ENCODE data around the gene A4GALT. TPM values are rescaled to one million over a fixed set of nuclear protein-coding genes. Genes with fewer than 3 reads are reported as not detected.

Gene A4GALT
- total RNA-seq, 1 donor = 0.10 TPM

DNA sequence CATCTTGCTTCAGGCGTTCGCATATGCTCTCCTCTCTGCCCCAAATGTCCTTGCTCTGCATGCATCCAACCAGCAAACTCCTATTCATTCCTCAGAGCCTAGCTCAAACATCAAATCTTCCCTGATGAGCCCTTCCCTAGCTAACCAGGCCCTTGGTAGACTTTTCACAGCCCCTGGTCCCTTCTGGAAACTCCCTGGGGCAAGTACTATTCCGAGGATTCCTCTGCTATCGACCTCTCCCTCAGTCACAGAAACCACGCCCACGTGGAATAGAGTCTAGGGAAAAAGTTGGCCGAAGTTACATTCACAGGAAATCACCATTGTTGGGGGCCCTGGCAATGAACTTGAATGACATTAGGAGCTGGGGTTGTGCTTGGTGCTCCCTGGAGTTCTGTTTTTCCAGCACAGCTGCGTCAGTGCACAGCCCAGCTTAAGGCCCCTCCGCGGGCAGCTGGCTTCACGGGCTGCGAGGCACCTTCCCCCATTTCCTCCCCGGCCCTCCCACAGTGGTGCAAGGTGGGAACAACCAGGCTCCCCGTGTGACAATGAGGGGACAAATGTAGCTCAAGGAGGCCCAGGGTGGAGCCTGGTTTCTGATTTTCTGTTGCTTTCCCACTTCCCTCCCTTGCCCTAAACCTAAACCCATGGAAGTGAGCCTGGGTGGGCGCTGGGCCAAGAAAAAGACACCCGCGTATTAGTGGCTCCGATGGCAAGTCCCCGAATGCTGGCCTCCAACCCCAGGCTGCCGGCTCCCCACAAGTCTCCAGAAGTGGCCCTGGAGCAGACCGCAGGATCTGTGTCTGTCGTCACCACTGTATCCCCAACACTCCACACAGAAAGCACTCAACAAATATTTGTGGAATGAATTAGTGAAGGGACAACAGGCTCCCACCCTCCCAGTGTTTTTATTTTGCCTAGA, 76.0 kb downstream of the A4GALT start:
- H3K4me3 ChIP-seq (ENCODE audit: low read length) = no peak overlapping the region
- H3K27me3 ChIP-seq (ENCODE audit: insufficient read depth, low read length) = no peaks in the 10 kb centered on the region
- H3K4me1 ChIP-seq (ENCODE audit: insufficient read depth, low read length) = peaks cover 66% of the 10 kb centered on the region
- H3K9me3 ChIP-seq (ENCODE audit: low read depth, low read length) = no peaks in the 10 kb centered on the region

DNA sequence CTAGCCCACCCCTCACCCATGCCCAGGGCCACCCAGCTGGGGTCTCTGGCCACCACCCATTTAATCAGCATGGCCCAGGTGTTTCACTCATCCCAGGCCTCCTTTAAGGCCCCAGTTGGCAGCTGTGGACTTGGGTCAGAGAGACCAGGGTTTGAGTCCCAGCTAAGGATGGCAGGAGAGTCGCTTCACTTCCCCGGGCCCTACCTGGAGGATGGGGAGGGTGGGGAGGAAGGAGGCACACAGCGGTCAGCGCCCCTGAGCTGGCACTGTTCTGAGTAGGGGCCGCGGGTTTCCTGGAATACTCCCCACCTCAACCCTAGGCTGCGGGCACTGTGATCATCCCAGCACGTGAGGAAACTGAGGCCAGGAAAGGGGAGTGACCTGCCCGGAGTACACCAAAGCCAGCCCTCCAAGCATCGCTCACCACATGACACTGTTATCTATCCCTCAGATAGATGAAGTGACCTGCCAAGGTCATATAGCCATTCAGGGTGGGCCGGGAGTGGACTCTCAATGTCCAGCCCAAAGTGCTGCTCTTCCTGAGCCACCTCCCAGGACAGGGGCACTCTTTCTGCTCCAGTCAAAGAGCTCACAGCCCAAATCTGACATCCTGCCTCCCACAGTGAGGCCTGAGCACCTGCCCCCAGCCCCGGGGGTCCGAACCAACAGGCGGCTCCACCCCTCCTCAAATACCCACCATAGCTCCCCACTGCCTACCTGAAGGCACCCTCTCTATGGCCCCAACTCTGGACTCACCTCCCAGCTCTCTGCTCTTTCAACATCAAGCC, 76.8 kb downstream of the A4GALT start:
- peaks cover 63% of the 10 kb centered on the region for H3K4me1 ChIP-seq (ENCODE audit: insufficient read depth, low read length)
- no peak overlapping the region for H3K4me3 ChIP-seq (ENCODE audit: low read length)
- no peaks in the 10 kb centered on the region for H3K9me3 ChIP-seq (ENCODE audit: low read depth, low read length)
- H3K27me3 ChIP-seq (ENCODE audit: insufficient read depth, low read length) = no peaks in the 10 kb centered on the region

DNA sequence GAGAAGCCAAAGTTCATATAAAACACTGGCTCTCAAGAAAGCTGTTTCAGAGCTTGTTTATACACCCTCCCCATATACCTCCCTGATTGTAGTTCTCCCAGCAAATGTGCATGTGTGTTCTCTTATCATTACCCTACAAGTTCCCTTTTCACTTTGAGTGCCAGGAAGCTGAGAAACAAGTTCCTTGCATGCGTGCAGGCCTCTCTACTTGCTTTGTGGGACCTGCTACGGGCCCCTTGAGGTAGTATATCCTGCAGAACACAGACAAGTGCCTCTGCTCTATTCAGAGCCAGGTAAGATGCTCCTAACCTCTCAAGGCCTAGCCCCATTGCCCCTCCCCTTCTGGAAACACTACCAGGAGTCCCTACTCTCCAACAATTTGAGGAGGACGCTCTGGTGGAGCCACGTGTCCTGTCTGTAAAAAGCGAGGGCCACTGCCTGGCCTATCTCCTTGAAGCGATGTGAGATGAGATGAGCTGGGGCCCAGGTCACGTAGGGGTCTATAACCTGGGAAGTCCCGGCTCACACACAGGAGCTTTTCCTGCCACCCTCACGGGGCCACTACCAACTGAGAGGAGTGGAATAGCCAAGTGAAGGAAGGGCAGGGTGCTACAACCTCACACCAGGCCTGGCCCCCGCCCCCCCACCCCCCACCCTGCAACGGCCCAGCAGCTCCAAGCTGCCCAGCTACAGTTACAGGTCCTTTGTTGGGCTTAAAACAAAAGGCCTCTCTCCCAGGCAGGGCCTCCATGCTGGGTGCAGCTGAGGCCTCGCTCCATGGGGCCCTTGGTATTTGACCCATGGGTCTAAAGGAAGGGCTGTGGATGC, 77.7 kb downstream of the A4GALT start:
- peaks cover 56% of the 10 kb centered on the region for H3K4me1 ChIP-seq (ENCODE audit: insufficient read depth, low read length)
- no peaks in the 10 kb centered on the region for H3K27me3 ChIP-seq (ENCODE audit: insufficient read depth, low read length)
- no peaks in the 10 kb centered on the region for H3K9me3 ChIP-seq (ENCODE audit: low read depth, low read length)
- no peak overlapping the region for H3K4me3 ChIP-seq (ENCODE audit: low read length)

Other genes with a start within 250 kb of the A4GALT start
- gene RRP7A, start 201.1 kb downstream of the A4GALT start, total RNA-seq = 50.3 TPM
- gene SERHL2, start 166.9 kb downstream of the A4GALT start, total RNA-seq = 0.73 TPM
- 38.6 TPM for gene POLDIP3, start 106.0 kb downstream of the A4GALT start, total RNA-seq
- gene ATP5MGL, start 80.3 kb downstream of the A4GALT start, total RNA-seq = 1.4 TPM
- gene CYB5R3, start 71.5 kb downstream of the A4GALT start, total RNA-seq = 28.1 TPM
- gene ARFGAP3, start 136.4 kb upstream of the A4GALT start, total RNA-seq = 39.9 TPM